Neural cell (in vitro differentiated cells): ENCODE data around the gene EHD1. TPM values are rescaled to one million over a fixed set of nuclear protein-coding genes. Genes with fewer than 3 reads are reported as not detected.

Experiments used
- H2AFZ ChIP-seq: fragments of 200-600, 300-800 bp; sonication (generic), shearing (Covaris generic); 2 replicates; pipeline ENCODE4 v1.6.0; 2014; ENCODE audit warnings: low read depth, mild to moderate bottlenecking, antibody characterized with exemption, low read length, moderate library complexity
- H3F3A ChIP-seq: fragments of 200-600 bp; shearing (Covaris generic); 2 replicates; pipeline ENCODE4 v1.6.1; 2016; ENCODE audit warnings: mild to moderate bottlenecking, moderate library complexity, mixed read lengths, antibody characterized with exemption, low read length; ENCODE audit not compliant: insufficient read depth, poor library complexity, severe bottlenecking
- H3K27ac ChIP-seq: fragments of 200-600, 300-800 bp; sonication (generic), shearing (Covaris generic); 2 replicates; pipeline ENCODE4 v1.5.1; 2014; ENCODE audit warnings: mild to moderate bottlenecking, low read length, moderate library complexity
- H3K27me3 ChIP-seq: fragments of 300-800, 200-600 bp; sonication (generic), shearing (Covaris generic); 2 replicates; pipeline ENCODE4 v1.6.0; 2014; ENCODE audit warnings: mild to moderate bottlenecking, low read depth, low read length, moderate library complexity; ENCODE audit not compliant: insufficient read depth
- H3K36me3 ChIP-seq: fragments of 300-800, 200-600 bp; sonication (generic), shearing (Covaris generic); 2 replicates; pipeline ENCODE4 v1.5.1; 2014; ENCODE audit warnings: mild to moderate bottlenecking, antibody characterized with exemption, low read length, moderate library complexity; ENCODE audit not compliant: insufficient read depth
- H3K4me2 ChIP-seq: fragments of 300-800, 200-600 bp; sonication (generic), shearing (Covaris generic); 2 replicates; pipeline ENCODE4 v1.6.0; 2014; ENCODE audit warnings: mild to moderate bottlenecking, low read length
- H3K4me3 ChIP-seq: fragments of 300-800, 200-600 bp; sonication (generic), shearing (Covaris generic); 2 replicates; pipeline ENCODE4 v1.5.1; 2014; ENCODE audit warnings: mild to moderate bottlenecking, low read length, moderate library complexity
- H3K79me2 ChIP-seq: fragments of 200-600 bp; shearing (Covaris generic); replicated peaks from 2 replicates; pipeline ENCODE4 v1.6.0; 2014; ENCODE audit warnings: mild to moderate bottlenecking, low read length, moderate library complexity; ENCODE audit not compliant: insufficient read depth
- H3K9ac ChIP-seq: fragments of 300-800, 200-600 bp; sonication (generic), shearing (Covaris generic); 2 replicates; pipeline ENCODE4 v1.6.1; 2016; ENCODE audit warnings: mild to moderate bottlenecking, low read length, mixed read lengths
- H3K9me2 ChIP-seq: fragments of 200-600 bp; shearing (Covaris generic); 2 replicates; pipeline ENCODE4 v1.6.1; 2016; ENCODE audit warnings: mild to moderate bottlenecking, low read length, mixed read lengths; ENCODE audit not compliant: insufficient read depth
- H3K9me3 ChIP-seq: fragments of 200-600, 300-800 bp; sonication (generic), shearing (Covaris generic); 2 replicates; pipeline ENCODE4 v1.6.1; 2016; ENCODE audit warnings: mild to moderate bottlenecking, mixed run types, low read length, moderate library complexity, mixed read lengths
- H4K20me1 ChIP-seq: fragments of 200-600 bp; shearing (Covaris generic); 2 replicates; pipeline ENCODE4 v1.6.1; 2016; ENCODE audit warnings: mild to moderate bottlenecking, mixed run types; ENCODE audit not compliant: insufficient read depth
- CTCF ChIP-seq: fragments of 450-650 bp; IDR thresholded peaks from 2 replicates; pipeline ENCODE4 v1.5.1; 2014; ENCODE audit warnings: antibody characterized with exemption, mild to moderate bottlenecking, moderate library complexity; ENCODE audit not compliant: poor library complexity, severe bottlenecking
- EP300 ChIP-seq: fragments of 450-650 bp; conservative IDR thresholded peaks from 2 replicates; pipeline ENCODE4 v1.6.1; 2014; ENCODE audit warnings: antibody characterized with exemption, mild to moderate bottlenecking, moderate library complexity; ENCODE audit not compliant: poor library complexity, severe bottlenecking
- EZH2 ChIP-seq: fragments of 200-600, 300-800 bp; shearing (Covaris generic), sonication (generic); IDR thresholded peaks from 2 replicates; pipeline ENCODE4 v1.6.1; 2014; ENCODE audit warnings: antibody characterized with exemption, low read length, borderline replicate concordance, mild to moderate bottlenecking; ENCODE audit not compliant: insufficient read depth, poor library complexity, severe bottlenecking
- MXI1 ChIP-seq: fragments of 450-650 bp; conservative IDR thresholded peaks from 2 replicates; pipeline ENCODE4 v1.6.1; 2014; ENCODE audit warnings: antibody characterized with exemption, mild to moderate bottlenecking; ENCODE audit not compliant: poor library complexity, severe bottlenecking
- POLR2AphosphoS5 ChIP-seq: IDR thresholded peaks from 2 replicates; pipeline ENCODE4 v1.6.1; 2012
- RAD21 ChIP-seq: fragments of 450-650 bp; conservative IDR thresholded peaks from 2 replicates; pipeline ENCODE4 v1.6.1; 2014; ENCODE audit warnings: antibody characterized with exemption, mild to moderate bottlenecking, moderate library complexity
- REST ChIP-seq: IDR thresholded peaks from 2 replicates; pipeline ENCODE4 v1.6.1; 2012; ENCODE audit warnings: borderline replicate concordance
- SMC3 ChIP-seq: fragments of 450-650 bp; conservative IDR thresholded peaks from 2 replicates; pipeline ENCODE4 v1.6.1; 2014; ENCODE audit warnings: antibody characterized with exemption, mild to moderate bottlenecking, moderate library complexity; ENCODE audit not compliant: poor library complexity
- TAF1 ChIP-seq: IDR thresholded peaks from 2 replicates; pipeline ENCODE4 v1.6.1; 2012; ENCODE audit warnings: low read depth
- polyA plus RNA-seq: library from polyadenylated mRNA; depleted of rRNA; stranded (reverse); fragments of >200 nt; gene quantifications from 2 replicates; pipeline ENCODE4 v1.2.3, GENCODE V29; 2014

The EHD1 gene
- polyA plus RNA-seq, 1 donor from 2014 or later: 26.4 TPM

- H3K27ac ChIP-seq: no peak overlapping the region
- no peaks in the 10 kb centered on the region for H3K9me3 ChIP-seq
- H4K20me1 ChIP-seq: no peaks in the 10 kb centered on the region
- H2AFZ ChIP-seq: no peak overlapping the region
- no peaks in the 10 kb centered on the region for H3K27me3 ChIP-seq
- no peak overlapping the region for H3K4me3 ChIP-seq
- no peaks in the 10 kb centered on the region for H3K79me2 ChIP-seq
- no peaks in the 10 kb centered on the region for H3F3A ChIP-seq
- H3K9me2 ChIP-seq: no peaks in the 10 kb centered on the region
- H3K36me3 ChIP-seq: no peaks in the 10 kb centered on the region
- no peak overlapping the region for H3K9ac ChIP-seq
- TF ChIP-seq SMC3: no peak
- no peak for TF ChIP-seq RAD21
- TF ChIP-seq POLR2AphosphoS5: no peak
- no peak for TF ChIP-seq EP300
- no peak for TF ChIP-seq MXI1
- TF ChIP-seq EZH2: no peak
- no peak for TF ChIP-seq CTCF
- no peak for TF ChIP-seq REST
- no peak for TF ChIP-seq TAF1
- H3K4me2 ChIP-seq: no peak overlapping the region
These were observed 45.3 kb downstream of the EHD1 start for GRCh38 chr11:64833198-64833502.

- no peaks in the 10 kb centered on the region for H3K9me2 ChIP-seq
- H3K4me2 ChIP-seq: no peak overlapping the region
- H2AFZ ChIP-seq: no peak overlapping the region
- H3K79me2 ChIP-seq: no peaks in the 10 kb centered on the region
- TF ChIP-seq EZH2 (no peak), MXI1 (no peak), CTCF (no peak), EP300 (no peak)
- no peaks in the 10 kb centered on the region for H3K27me3 ChIP-seq
- H3F3A ChIP-seq: no peaks in the 10 kb centered on the region
- no peaks in the 10 kb centered on the region for H3K9me3 ChIP-seq
- H4K20me1 ChIP-seq: no peaks in the 10 kb centered on the region
- H3K9ac ChIP-seq: no peak overlapping the region
- H3K27ac ChIP-seq: no peak overlapping the region
- no peaks in the 10 kb centered on the region for H3K36me3 ChIP-seq
- H3K4me3 ChIP-seq: no peak overlapping the region
These were observed 45.8 kb downstream of the EHD1 start for GRCh38 chr11:64832467-64833197.
